ENCODE results near the gene IFITM5. TPM values are rescaled to one million over a fixed set of nuclear protein-coding genes. Genes with fewer than 3 reads are reported as not detected.

The IFITM5 gene
- total and polyA plus RNA-seq, 9 donors, result not detected

DNA sequence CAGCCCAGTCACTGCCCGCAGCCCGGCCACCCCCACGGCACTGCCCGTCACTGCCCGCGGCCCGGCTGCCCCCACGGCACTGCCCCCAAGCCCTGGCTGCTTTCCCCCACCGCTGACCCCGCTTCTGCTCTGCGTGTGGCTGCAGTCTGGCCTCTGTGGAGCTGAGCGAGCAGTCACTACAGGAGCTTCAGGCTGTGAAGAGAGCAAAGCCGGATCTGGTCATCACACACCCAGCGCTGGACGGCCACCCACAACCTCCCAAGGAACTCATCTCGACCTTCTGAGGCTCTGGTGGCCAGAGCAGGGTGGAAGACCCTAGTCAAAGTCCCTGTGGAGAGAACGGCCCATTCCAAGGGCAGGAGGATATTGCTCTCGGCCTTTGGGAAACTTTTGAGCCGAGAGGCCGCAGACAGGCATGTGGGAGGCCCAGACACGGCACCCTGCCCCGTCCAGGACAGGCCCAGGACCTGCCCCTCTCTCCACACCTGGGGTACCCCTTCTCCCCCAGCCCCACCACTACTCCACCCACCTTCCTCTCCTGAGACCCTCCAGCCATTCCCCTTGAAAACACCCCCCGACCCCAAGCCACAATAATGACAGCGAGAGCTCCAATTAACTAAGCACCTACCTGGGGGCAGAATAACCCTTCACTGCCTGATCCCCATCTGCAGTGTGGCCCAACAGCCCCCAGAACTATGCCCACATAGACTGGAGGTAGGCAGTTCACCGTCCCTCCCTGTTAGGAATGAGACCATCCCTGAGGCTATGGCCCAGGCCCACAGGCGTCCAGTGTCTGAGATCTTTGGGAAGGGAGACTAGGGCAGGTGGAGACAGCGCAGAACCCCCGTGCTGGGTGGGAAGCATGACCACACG, 14.1 kb downstream of the IFITM5 start:
- peak in 1 of 5 donors; percentile 30 for DNase-seq
- peaks cover 5% of the 10 kb centered on the region for H3K27me3 ChIP-seq
- 80 to 85% (median 80%) methylated on average over 29 of the region's 29 CpGs for WGBS, 3 donors
- no peak overlapping the region for H3K27ac ChIP-seq
- H3K4me1 ChIP-seq (ENCODE audit: insufficient read depth), result peaks cover under 1% of the 10 kb centered on the region
- no peaks in the 10 kb centered on the region for H3K9me3 ChIP-seq
- no peak overlapping the region for H3K4me3 ChIP-seq
- no peaks in the 10 kb centered on the region for H3K36me3 ChIP-seq
- TF ChIP-seq EP300 (IDR thresholded peaks at IDR 0.05) (no peak), POLR2A (IDR thresholded peaks at IDR 0.05) (no peak)
- TF ChIP-seq, protein P1, sequence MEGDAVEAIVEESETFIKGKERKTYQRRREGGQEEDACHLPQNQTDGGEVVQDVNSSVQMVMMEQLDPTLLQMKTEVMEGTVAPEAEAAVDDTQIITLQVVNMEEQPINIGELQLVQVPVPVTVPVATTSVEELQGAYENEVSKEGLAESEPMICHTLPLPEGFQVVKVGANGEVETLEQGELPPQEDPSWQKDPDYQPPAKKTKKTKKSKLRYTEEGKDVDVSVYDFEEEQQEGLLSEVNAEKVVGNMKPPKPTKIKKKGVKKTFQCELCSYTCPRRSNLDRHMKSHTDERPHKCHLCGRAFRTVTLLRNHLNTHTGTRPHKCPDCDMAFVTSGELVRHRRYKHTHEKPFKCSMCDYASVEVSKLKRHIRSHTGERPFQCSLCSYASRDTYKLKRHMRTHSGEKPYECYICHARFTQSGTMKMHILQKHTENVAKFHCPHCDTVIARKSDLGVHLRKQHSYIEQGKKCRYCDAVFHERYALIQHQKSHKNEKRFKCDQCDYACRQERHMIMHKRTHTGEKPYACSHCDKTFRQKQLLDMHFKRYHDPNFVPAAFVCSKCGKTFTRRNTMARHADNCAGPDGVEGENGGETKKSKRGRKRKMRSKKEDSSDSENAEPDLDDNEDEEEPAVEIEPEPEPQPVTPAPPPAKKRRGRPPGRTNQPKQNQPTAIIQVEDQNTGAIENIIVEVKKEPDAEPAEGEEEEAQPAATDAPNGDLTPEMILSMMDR (IDR thresholded peaks at IDR 0.05), result no peak
- intact Hi-C loops (cut with DNase I), result no loop called here

DNA sequence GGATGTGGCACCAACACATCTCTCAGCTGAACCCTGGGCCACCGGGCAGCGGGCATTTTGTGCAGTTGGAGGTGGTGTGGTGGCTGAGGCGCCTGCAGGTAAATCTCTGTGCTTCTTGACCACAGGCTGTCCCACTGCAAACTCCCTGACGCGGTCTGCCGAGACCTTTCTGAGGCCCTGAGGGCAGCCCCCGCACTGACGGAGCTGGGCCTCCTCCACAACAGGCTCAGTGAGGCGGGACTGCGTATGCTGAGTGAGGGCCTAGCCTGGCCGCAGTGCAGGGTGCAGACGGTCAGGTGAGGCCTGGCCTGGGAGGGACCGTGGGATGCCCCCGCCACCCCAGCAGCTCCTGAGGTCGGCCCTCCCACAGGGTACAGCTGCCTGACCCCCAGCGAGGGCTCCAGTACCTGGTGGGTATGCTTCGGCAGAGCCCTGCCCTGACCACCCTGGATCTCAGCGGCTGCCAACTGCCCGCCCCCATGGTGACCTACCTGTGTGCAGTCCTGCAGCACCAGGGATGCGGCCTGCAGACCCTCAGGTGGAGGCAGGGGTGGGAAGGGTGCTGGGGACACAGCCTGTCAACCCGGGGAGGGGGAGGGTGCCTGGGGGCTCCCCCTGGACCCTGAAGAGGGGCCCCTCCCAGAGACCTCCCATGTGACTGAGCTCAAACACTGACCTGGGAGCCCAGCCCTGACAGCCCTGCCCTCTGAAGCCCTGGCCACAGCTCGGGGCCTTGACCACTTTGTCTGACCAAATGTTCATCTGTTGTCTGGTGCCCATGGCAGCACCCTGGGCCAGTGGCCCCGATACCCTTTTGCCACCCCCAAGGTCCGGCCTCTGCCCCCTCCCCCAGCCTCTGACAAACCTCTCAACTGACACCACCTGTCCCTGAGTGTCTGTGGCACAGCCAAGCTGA, 15.0 kb downstream of the IFITM5 start:
- intact Hi-C loops (cut with DNase I), result loop anchor here in 1 of 4 donors (5.0 kb wide), 1 partner anchor 37 kb away; no protein-coding TSS in a partner anchor

DNA sequence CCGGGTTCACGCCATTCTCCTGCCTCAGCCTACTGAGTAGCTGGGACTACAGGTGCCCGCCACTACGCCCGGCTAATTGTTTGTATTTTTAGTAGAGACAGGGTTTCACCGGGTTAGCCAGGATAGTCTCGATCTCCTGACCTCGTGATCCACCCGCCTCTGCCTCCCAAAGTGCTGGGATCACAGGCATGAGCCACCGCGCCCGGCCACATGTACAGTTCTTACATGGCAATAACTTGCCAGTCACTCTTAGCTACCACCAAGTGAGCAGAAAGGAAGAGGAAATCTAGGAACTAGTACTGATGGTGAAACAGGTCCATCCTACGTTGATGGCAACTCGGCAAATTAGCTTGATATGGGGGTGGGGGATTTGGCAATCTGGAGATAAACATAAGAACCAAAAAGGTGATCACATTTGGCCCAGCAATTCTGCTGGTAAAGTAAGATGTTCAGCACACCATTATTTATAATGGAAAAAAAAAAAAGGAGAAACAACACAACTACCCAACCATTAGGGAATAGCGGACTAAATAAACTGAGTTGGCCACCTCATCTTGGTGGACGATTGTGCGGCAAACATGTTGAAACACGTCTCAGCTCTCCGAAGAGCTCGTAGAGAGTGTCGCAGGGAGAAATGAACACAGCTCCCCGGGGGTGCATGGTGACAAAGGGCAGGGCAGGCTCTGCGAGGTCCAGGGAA, 15.8 kb downstream of the IFITM5 start:
- TF ChIP-seq EP300 (IDR thresholded peaks at IDR 0.05), result no peak
- TF ChIP-seq, protein P1 (IDR thresholded peaks at IDR 0.05), result no peak
- no peak for TF ChIP-seq POLR2A (IDR thresholded peaks at IDR 0.05)
- WGBS, 3 donors, result 81 to 84% (median 84%) methylated on average over 23 of the region's 23 CpGs
- Histone ChIP-seq H3K4me3 (no peak overlapping the region), H3K4me1 (ENCODE audit: insufficient read depth) (peaks cover 3% of the 10 kb centered on the region), H3K27me3 (peaks cover 5% of the 10 kb centered on the region), H3K27ac (no peak overlapping the region), H3K9me3 (no peaks in the 10 kb centered on the region), H3K36me3 (no peaks in the 10 kb centered on the region)
- no peak for DNase-seq
- intact Hi-C loops (cut with DNase I), result loop anchor here in 1 of 4 donors (5.0 kb wide), 1 partner anchor 36 kb away; no protein-coding TSS in a partner anchor

More for the DNA sequence above, 15.0 kb downstream of the IFITM5 start:
- no peak overlapping the region for H3K4me3 ChIP-seq
- H3K4me1 ChIP-seq (ENCODE audit: insufficient read depth), result peaks cover 3% of the 10 kb centered on the region
- TF ChIP-seq EP300 (IDR thresholded peaks at IDR 0.05) (no peak), POLR2A (IDR thresholded peaks at IDR 0.05) (no peak)
- TF ChIP-seq, protein P1 (IDR thresholded peaks at IDR 0.05), result no peak
- H3K27ac ChIP-seq, result no peak overlapping the region
- no peaks in the 10 kb centered on the region for H3K9me3 ChIP-seq
- H3K27me3 ChIP-seq, result peaks cover 5% of the 10 kb centered on the region
- WGBS, 3 donors, result 59 to 73% (median 72%) methylated on average over 19 to 24 of the region's 24 CpGs
- DNase-seq, result peak in 2 of 5 donors; percentile 18 to 34
- H3K36me3 ChIP-seq, result no peaks in the 10 kb centered on the region

Measured in ovary (tissue), 9 donors.